GM04503 (cell line): ENCODE results near the gene DDR2.

ENCODE experiments used
- DNase-seq: peaks from one replicate; pipeline ENCODE4 v3.0.0-alpha.2; 2012; ENCODE audit warnings: low read depth

The DDR2 gene

DNA sequence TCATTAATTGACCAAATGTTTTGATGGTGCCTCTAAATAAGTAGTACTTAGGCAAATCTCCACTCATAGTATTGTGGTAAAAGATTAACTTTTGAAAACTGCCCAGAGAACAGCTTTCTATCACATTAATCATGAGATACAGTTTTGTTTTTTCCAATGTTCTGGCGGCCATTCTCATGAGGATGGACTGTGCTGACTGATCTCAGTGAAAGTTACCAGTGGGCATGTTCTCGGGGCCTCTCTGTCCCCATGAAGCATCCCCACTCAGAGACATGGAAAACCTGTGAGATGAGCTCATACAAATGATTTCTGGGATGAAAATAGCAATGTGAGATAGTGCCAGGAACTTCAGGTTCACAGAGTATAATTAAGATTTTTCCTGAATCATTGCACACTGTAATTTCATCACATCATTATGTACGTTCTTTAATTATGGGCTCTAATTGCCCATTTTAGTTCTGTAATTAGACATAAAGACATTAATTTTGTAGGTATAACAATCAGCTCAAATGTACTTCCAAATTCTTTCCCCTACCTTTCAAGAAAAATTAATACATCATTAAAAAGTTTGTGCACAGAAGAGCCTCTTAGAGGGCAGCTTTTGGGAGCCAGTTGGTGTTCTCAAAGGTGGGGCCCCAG, 40.5 kb downstream of the DDR2 start:
- no peak for DNase-seq

DNA sequence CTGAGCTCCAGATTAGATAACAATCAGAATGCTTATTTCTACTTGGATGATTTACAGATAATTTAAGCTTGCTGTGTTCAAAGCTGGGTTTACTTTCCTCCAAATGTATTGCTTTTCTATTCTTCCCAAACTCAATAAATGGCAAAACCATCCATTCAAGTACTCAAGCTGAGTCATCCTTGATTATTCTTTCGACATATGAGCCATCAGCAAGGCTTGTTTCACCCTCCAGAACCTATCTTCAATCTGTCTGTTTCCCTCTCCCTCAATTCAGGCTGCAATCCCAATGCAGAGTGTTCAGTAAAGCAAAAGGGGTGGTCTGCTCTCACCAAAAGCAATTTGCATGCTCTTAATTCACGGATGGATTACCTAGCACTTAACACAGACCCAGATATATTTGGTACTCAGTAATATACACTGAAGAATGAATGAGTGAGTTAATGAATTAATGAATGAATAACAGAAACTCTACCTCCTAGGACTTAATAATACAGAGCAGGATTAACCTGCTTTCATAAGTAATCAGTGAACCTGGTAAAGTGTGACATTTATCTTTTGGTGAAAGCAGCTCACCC, 41.9 kb downstream of the DDR2 start:
- no peak for DNase-seq

DNA sequence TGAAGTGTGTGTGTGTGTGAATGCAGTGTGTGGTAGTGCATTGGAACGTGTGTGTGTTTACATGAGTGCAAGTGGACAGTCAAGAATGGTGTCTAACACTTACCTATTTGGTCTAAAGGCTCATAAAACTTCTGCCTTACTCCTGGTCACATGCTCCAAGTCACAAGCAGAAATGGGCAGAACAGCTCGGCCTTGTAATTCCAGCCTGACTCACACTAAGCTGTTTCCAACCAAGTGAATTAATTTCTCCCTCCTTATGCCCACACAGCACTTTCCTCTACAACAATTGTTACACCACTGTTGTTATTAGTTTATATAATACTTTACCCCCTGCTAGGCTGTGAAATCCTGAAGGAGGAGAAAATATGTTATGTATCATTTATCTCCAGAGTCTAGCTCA, 43.8 kb downstream of the DDR2 start:
- DNase-seq: no peak

DNA sequence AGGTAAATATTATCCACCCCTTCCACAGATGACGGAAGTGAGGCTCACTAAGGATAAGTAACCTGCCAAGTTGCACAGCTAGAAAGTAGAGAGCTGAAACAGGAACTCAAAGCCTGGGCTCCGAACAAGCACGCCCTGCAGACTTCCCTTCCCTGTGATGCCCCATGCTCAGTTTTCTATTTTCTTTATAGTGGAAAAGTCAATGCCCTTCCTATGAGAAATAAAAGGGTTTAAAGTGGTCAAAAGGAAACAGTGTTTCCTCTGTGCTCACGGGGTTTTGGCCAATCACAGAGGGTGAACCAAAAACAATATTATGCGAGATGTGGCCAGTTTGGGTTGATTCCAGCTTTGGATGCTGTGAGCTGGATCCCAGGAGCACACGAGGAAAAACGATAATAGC, 44.5 kb downstream of the DDR2 start:
- DNase-seq: no peak

DNA sequence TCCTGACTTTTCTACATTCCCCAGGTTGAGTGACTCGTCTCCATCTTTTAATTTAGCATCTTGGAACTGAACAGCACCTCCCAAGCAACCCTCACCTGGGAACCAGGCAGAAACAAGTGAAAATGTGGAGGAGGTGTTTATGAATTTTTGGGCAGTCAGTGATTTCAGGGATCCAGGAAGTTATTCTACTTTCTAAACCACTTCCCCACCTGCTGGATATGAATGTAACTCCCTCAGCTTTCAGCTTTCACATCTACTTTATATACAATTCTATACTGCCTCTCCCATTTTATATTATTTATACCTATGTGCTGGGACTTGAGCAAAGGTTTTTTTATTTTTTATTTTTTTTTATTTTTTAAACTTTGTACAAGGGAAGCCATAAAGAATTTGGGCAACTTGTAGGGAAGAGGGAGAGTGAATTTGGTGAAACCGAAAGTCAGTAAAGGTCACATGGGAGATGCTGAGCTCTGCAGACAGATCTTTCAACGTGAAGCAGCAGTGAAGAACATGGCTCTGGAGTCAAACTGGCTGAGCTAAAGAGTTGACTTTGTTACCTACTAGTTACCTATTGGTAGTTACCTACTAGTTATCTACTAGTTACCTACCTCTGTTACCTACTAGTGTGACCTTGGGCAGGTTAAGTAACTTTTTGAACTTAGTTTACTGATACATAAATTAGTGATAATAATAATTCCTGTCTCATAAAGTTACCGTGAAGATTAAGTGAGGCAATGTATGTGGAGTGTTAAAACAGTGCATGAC, 45.5 kb downstream of the DDR2 start:
- DNase-seq: no peak

DNA sequence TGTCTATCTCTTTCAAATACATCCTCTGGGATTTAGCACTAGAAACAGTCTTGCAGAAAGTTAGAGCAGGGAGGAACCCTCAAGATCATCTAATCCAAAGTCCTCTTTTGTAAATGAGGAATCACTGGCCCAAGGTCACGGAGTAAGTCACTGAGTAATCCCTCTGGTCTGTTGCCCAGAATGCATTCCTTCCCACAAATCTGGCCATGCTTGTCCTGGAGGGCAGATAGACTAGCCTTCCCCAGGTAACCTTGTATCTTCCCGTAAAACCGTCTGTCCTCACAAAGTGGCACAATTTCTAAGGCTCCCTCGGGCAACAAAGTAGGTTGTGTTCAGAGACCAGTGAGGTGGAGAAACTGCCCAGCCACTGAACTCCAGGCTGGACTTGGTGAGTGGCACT, 46.2 kb downstream of the DDR2 start:
- DNase-seq: peak; percentile 68

DNA sequence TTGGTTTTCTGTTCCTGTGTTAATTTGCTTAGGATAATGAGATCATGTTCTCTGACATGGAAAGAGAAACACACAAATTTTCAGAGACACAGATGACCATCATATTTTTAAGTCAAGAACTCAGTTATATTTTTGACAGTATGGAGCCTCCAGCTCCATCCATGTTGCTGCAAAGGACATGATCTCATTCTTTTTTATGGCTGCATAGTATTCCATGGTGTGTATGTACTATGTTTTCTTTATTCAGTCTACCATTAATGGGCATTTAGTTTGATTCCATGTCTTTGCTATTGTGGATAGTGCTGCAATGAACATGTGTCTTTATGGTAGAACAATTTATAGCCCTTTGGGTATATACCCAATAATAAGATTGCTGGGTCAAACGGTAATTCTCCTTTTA, 47.0 kb downstream of the DDR2 start:
- no peak for DNase-seq

DNA sequence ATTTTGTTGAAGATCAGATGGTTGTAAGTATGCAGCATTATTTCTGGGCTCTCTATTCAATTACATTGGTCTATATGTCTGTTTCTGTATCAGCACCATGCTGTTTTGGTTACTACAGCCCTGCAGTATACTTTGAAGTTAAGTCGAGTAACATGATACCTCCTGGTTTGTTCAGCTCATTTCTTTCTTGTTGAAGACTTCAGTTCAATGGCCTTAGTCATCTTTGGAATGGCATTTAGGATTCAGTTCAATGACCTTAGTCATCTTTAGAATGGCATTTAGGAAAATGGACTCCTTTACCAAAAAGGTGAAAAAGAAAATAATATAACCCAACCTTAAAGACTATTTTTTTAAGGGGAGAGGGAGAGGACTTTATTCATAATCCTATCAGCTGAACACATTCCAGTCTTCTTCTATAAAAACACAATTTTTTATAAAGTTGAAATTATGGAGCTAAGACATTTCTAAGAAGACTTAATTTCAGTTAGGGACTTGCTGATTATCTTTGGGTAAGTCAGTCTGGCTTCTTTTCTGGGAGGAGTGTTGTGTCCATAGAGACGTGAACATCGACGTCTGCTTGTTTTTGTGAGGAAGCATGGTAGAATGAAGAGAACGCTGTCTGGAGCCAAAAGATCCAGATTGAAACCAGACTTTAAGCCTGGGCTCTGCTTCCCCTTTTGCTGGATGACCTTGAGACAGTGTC, 48.3 kb downstream of the DDR2 start:
- no peak for DNase-seq

DNA sequence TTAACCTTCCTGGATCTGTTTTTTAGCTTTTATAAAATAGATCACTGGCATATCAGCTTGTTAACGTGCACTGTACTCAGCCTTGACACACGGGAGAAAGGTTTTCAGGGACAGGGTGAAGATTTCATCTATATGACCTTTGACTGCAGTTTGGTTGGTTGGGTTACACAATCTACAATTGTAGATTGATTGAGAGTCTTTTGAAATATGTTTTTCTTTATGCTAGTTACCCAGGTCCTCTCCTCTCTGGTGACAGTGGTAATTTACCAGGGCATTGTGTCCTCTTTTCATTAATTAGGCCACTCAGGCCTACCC, 48.8 kb downstream of the DDR2 start:
- DNase-seq: no peak

DNA sequence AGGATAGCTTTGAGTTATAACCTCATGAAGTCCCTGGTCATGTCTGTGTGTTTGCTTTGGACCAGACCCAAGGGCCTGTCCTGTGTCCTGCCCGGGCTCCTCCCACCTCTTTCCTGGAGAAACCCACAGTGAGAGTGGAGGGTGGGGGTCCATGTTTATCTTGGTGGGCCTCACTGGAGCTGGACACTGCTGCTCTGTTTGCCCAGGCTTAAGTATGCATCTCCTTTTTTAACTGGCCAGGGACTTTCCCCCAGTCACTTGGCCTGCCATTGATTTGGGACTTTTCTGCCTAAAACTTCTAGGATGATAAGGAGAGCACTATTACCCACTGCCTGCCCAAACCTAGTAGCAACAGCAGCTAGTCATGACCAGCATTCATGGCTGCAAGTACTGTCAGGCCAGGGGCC, 49.8 kb downstream of the DDR2 start:
- no peak for DNase-seq

DNA sequence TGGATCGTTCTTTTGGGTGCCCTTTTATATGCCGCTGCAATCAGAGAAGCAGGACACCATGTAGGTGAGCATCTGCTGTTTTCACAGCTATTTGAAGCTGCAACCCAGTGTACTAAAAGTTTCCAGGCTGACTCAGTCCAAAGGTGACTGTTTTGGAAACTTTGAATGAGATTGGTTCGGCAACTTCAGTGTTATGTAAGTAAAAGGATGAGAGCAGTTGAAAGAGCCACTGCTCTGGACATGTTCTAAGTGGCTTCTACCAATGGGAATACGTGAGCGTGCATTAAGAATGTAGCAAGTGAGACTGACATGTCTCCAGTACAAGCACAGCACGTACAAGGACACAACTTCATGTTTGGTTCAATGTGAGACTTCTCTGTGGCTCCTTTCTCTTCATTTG, 55.6 kb downstream of the DDR2 start:
- no peak for DNase-seq

DNA sequence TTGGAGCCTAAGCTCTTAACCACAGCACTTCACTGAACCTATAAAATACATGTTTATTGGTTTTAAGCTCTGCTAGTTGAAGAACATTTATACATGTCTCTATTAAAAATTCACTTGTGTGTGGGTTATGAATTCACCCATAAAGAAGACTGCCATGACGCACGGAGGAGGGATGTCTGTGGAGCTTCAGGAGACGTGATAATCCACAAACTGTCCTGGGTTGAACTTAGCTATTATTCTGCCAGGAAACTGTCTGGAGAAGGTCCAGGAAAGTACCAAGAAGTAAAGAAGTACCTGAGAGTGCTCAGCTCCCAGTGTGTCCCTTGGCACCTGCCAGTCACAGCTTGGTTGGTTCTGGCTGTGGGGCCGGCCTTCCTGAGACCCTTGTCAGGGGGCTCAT, 56.3 kb downstream of the DDR2 start:
- DNase-seq: no peak

DNA sequence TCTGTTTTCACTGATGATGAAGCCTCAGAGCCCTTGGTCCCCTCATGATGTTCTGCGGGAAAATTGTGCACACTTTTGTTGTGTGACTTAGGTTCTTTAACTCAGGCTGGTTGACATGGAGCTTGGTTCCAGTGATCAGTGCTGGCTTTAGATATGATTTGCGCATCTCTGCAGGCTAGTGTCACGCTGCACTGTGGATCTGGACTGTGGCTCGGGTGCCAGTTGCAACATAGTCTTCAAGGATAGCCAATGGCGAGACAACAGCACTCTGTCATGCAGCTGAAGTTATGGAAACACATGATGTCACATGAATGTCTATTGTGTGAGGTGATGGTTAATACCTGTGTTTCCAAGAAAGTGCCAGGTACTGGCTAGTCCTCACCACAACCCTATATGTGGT, 56.7 kb downstream of the DDR2 start:
- DNase-seq: no peak

DNA sequence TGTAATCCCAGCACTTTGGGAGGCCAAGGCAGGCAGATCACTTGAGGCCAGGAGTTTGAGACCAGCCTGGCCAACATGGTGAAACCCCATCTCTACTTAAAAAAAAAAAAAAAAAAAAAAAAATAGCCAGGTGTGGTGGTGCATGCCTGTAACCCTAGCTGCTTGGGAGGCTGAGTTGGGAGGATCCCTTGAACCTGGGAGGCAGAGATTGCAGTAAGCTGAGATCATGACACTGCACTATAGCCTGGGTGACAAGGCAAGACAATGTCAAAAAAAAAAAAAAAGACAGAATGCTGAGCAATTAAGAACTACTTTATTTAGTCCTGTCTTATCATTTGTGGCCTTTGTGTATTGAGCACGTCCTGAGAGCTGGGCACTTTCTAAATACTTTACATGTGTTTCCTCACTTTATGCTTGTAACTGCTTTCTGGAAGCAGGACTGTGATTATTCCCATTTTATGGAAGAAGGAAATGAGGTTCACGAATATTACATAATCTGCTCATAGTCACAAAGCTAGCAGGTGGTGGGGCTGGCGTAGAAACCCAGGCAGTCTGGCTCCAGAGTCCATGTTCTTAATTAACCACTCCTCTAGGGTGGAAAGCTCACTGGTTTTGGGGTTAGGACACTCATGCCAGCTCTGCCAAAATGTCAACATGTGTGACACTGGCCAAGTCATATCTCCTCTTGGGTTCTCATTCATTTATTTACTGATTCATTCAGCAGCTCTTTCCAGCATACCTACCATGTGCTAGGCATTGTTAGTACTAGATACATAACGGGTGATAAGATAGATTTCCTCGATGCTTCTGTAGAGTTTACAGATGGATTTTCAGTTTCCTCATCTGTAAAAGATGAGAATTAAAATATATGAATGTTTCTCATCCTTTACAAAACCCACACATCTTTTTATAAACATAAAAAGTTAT, 57.7 kb downstream of the DDR2 start:
- no peak for DNase-seq

DNA sequence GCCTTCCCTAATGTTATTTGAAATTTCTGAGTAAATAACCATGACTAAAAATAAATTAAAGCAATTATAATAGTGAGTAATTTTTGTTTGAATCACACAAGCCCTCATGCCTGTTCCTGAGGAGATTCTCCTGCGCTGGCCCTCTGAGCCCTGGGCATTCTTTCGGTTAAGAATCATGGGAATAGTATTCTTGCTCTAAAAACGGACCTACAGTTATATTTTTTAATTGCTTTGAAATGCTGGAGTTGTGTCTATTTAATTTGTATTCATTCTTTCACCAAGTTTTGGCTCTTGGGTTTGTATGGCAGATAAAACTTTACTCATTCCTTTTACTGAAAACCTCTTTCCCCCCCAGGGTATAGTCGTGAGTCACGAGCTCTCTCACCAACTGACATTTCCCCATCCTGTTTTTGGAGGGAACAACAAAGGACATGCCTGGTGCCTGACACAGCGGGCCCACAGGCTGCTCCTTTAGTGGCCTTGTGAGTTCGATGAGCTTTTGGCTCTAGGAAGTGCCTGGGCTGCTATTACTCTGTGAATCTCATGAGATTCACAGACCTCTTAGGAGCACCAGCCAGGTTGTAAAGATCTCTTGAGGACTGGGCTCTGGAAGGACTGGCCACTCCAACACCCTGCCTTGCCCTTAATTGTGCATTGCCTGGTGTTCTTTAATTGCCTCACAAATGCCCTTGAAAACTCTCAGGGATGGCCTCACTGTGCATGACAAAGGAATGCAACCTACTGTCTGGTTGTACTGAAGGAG, 58.6 kb downstream of the DDR2 start:
- DNase-seq: peak; percentile 98

DNA sequence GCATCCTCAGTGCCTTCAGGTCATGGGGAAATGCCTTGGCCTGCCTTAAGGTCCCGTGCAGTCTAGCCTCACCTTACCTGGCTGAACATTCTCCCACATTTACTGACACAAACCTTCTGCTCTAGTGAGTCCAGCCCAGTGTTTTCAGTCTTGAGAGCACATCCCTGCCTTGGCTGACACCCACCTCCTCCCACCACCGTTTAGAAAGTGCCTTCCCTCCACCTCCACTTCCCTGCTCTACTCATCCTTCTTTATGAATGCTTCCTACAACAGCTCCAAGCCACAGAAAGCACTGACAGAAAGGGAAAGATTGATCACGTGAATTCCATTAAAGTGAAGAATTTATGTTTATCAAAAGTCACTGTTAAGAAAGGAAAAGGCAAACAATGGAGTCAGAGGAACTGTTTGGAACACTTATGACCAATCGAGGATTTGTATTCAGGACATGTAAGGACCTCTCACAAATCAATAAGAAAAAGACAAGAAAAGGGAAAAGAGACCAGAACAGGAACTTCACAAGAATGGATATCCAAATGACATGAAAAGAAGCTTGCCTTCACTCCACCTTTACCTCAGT, 59.8 kb downstream of the DDR2 start:
- DNase-seq: no peak

DNA sequence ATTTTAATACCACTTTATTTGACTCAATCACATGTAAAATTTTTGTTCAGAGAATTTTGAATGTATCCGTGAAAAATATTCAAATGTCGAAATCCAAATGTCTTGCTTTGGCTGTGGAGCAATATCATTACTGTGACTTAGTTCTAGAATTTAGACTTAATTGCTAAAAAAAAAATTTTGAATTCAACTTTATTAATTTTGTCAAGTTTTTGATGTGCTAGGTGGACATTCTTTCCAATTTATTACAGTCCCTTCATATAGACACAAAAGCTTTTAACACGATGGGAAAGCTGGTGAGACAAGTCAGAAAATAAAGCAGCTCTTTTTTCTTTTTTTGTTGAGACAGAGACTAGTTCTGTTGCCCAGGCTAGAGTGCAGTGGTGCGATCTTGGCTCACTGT, 62.6 kb downstream of the DDR2 start:
- no peak for DNase-seq

DNA sequence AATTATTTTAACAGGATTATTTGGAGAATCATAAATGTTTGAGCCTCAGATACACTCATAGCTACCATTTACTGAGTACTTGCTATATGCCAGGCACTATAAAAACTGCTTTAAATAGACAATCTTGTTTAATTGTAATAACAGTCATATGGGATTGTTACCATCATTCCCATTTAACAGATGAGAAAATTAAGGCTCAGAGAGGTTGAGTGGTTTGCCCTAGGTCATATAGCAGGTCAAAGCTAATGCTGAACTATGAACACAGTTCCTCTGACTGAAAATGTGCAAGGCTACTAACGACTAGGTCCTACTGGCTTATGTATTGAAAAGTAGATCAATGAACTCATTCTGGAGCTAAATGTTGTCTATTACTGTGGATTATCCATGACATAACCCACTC, 63.4 kb downstream of the DDR2 start:
- DNase-seq: no peak

DNA sequence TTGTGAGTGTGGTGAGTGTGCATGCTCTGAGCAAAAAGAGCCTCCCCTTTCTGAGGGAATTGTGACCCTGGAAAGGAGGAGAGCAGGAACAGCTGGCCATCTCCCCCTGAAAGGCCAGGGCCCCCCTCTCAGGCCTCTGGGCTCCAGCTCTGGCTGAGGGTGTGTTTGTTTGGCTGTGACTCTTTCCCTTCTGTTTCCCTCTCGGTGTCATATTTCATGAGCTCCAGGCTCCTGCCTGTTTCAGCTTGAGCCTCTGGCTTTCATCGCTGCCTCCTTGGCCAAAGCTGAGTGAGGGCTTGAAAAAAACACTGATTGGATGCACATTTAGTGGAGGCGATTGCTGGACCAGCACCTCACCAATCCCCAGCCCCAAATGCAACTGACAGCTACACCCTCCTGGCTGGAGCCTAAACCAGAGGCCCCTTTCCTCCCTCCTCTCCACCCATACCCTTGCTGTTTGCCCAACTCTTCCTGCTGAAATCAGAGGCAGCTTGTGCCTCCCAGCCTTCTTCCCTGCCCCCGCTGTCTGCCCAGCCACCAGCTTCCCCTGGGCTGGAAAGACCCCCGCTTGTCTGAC, 64.1 kb downstream of the DDR2 start:
- peak; percentile 77 for DNase-seq

DNA sequence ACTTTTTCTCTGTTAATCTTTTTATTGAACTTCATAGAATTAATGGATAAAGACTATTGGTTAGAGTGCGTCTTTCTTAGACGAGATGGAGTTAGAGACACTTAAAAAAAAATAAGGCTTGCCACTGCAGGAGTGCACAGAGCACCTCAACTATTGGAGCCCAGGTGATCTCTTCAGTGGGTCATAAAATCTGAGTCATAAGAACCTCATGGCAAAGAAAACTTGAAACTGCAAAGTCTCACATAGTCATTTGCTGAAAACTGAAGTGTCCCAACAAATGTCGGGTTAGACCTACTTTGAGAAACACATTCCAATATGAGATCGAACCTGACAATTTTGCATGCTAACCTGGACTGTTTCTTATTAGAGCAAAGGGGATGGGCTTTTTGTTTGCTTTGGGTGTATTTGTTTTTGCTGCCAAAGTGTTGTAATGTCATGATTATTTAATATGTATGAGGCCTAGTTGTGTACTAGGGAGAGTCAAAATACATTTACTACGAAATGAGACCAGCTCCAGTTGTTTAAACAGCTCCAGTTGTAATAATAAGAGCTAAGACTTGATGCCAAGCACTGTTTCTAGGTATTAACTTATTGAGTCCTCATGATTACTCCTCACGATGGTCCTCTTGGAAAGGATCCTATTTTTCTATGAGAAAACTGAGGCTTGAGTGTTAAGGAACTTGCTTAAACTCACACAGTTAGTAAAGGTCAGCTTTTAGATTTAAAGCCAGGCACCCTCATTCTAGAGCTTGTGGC, 65.1 kb downstream of the DDR2 start:
- no peak for DNase-seq
